GM12874 (cell line): ENCODE measurements around the gene SYNRG.

Experiments used
- CTCF ChIP-seq: IDR thresholded peaks from 2 replicates; pipeline ENCODE4 v1.5.1; 2011; ENCODE audit warnings: low read depth, mild to moderate bottlenecking, control low read depth, low read length, moderate library complexity; ENCODE audit not compliant: insufficient read depth

Gene SYNRG

DNA sequence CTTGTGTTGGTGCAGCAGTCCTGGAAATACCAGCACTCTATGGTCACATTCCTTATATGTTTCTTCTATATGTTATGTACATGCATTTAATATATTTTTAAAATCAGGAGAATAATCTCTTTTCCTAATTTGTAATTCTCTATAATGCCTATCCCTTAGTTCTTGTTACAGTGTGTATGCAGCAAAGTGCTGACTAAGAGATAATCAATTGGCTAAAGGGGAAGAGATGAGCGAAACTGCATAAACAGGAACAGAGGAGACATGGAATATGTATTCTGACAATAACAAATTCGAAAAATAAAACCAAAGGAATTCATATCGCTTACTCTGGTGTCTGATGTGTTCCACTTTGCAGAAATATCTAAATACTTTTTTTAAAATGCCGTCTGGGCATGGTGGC, 41.7 kb downstream of the SYNRG start:
- no peak for TF ChIP-seq CTCF

DNA sequence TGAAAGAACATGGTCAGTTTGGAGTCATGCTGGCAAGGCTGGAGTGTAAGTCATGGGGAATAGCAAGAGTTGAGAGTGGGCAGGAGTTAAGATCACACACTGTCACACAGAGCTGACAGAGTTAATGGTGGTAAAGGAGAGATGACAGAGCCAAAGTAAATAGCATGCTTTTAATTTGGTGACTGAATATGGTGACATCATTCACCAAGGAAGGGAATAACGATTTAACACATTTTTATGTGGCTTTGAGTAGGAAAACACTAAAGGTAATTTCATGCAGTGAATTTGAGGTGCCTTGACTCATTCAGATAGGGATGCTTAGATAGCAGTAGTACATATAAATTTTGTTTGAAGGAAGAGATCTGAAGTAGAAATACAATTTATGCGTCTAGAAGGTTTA, 42.1 kb downstream of the SYNRG start:
- TF ChIP-seq CTCF, result no peak

- no peak for TF ChIP-seq CTCF
Observed at GRCh38 chr17:37564252-37564651, 45.0 kb downstream of the SYNRG start.

GRCh38 chr17:37562016-37562745, 47.0 kb downstream of the SYNRG start:
- TF ChIP-seq CTCF, result no peak

- no peak for TF ChIP-seq CTCF
Observed at GRCh38 chr17:37558299-37558698, 50.9 kb downstream of the SYNRG start.

- no peak for TF ChIP-seq CTCF
Observed at GRCh38 chr17:37557482-37557881, 51.7 kb downstream of the SYNRG start.

DNA sequence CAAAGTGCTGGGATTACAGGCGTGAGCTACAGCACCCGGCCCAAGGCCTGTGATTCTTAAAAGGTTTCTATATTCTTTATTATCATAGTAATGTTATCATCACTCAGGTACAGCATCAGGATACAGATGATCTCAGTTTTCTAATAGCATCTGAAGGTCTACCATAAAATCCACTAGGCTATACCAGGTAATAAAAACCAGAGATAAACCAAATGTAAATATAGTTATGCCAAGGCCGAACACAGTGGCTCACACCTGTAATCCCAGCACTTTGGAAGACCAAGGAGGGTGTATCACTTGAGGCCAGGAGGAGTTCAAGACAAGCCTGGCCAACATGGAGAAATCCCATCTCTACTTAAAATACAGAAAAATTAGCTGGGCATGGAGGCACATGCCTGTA, 53.8 kb downstream of the SYNRG start:
- no peak for TF ChIP-seq CTCF
